ENCODE results near the gene RNF182. TPM values are rescaled to one million over a fixed set of nuclear protein-coding genes. Genes with fewer than 3 reads are reported as not detected.

Gene RNF182
- total RNA-seq, 4 donors from 2014 or later, result 1.3 to 4.5 (median 3.0) TPM

GRCh38 chr6:13989496-13990144 is 64.9 kb downstream of the RNF182 start:
- DNase-seq, result no peak
- intact Hi-C loops (cut with DNase I), result no loop called here
- 58 to 59% methylated on average over 7 of the region's 7 CpGs for whole genome bisulfite sequencing, 2 donors
- Histone ChIP-seq H3K4me3 (replicated peaks in 1 of 3) (no peak overlapping the region), H3K36me3 (no peaks in the 10 kb centered on the region), H3K4me1 (no peaks in the 10 kb centered on the region), H3K27ac (no peak overlapping the region), H3K9me3 (no peaks in the 10 kb centered on the region), H3K27me3 (no peaks in the 10 kb centered on the region)
- TF ChIP-seq POLR2A (IDR thresholded peaks at IDR 0.05) (no peak), CTCF (IDR thresholded peaks at IDR 0.05) (no peak)

- no peak for DNase-seq
- H3K27ac ChIP-seq, result no peak overlapping the region
These were observed 66.0 kb downstream of the RNF182 start for GRCh38 chr6:13990796-13991195.

DNA sequence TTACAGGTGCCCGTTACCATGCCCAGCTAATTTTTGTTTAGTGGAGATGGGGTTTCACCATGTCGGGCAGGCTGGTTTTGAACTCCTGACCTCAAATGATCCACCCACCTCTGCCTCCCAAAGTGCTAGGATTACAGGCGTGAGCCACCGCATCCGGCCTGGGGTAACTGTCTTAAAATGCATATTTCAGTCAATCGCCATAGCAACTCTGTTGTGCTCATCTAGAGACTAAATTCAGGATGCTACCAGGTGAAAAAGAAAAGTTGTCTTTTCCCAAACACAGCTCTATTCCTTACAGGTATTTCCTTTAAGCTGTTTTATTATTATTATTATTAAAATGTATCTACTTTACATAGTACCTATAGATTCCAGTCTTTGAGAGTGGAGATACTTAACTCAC is 66.6 kb downstream of the RNF182 start:
- H3K27ac ChIP-seq, result no peak overlapping the region
- WGBS, 2 donors, result 92% methylated on average over 6 of the region's 6 CpGs
- H3K4me1 ChIP-seq, result no peaks in the 10 kb centered on the region
- H3K27me3 ChIP-seq, result no peaks in the 10 kb centered on the region
- no peak overlapping the region for H3K4me3 ChIP-seq (replicated peaks in 1 of 3)
- no peaks in the 10 kb centered on the region for H3K9me3 ChIP-seq
- intact Hi-C loops (cut with DNase I), result no loop called here
- no peak for TF ChIP-seq POLR2A (IDR thresholded peaks at IDR 0.05)
- TF ChIP-seq CTCF (IDR thresholded peaks at IDR 0.05), result no peak
- no peaks in the 10 kb centered on the region for H3K36me3 ChIP-seq
- DNase-seq, result no peak

More at GRCh38 chr6:13990796-13991195, 66.0 kb downstream of the RNF182 start:
- H3K9me3 ChIP-seq, result no peaks in the 10 kb centered on the region
- no peaks in the 10 kb centered on the region for H3K36me3 ChIP-seq
- TF ChIP-seq CTCF (IDR thresholded peaks at IDR 0.05), result no peak
- no peak for TF ChIP-seq POLR2A (IDR thresholded peaks at IDR 0.05)
- intact Hi-C loops (cut with DNase I), result no loop called here
- no peak overlapping the region for H3K4me3 ChIP-seq (replicated peaks in 1 of 3)
- H3K4me1 ChIP-seq, result no peaks in the 10 kb centered on the region
- WGBS, 2 donors, result 89 to 91% methylated on average over 3 of the region's 3 CpGs
- no peaks in the 10 kb centered on the region for H3K27me3 ChIP-seq

GRCh38 chr6:13992417-13993055 is 67.8 kb downstream of the RNF182 start:
- H3K4me3 ChIP-seq (replicated peaks in 1 of 3), result no peak overlapping the region
- H3K9me3 ChIP-seq, result no peaks in the 10 kb centered on the region
- no peaks in the 10 kb centered on the region for H3K4me1 ChIP-seq
- TF ChIP-seq CTCF (IDR thresholded peaks at IDR 0.05), result no peak
- no peak for TF ChIP-seq POLR2A (IDR thresholded peaks at IDR 0.05)
- no peaks in the 10 kb centered on the region for H3K27me3 ChIP-seq
- intact Hi-C loops (cut with DNase I), result no loop called here
- H3K36me3 ChIP-seq, result no peaks in the 10 kb centered on the region
- no peak overlapping the region for H3K27ac ChIP-seq
- WGBS, 2 donors, result 86 to 95% methylated on average over 5 of the region's 5 CpGs
- DNase-seq, result no peak

DNA sequence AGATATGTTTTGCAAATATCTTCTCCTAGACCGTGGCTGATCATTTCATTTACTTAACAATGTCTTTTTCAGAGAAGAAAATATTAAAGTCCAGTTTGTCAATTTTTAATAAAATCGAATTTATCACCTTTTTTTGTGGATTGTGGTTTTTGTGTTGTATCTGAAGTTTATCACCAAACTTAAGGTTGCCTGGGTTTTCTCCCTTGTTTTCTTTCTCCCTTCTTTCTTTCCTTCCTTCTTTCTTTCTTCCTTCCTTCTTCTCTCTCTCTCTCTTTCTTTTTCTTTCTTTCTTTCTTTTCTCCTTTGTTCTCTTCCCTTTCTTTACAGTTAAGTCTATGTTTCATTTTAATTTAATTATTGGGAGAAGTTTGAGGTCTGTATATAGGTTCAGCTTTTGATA is 68.7 kb downstream of the RNF182 start:
- Histone ChIP-seq H3K36me3 (no peaks in the 10 kb centered on the region), H3K4me1 (no peaks in the 10 kb centered on the region), H3K27me3 (no peaks in the 10 kb centered on the region), H3K9me3 (no peaks in the 10 kb centered on the region), H3K4me3 (replicated peaks in 1 of 3) (no peak overlapping the region), H3K27ac (no peak overlapping the region)
- 64 to 65% methylated on average over 2 of the region's 2 CpGs for WGBS, 2 donors
- DNase-seq, result no peak
- intact Hi-C loops (cut with DNase I), result no loop called here
- TF ChIP-seq POLR2A (IDR thresholded peaks at IDR 0.05) (no peak), CTCF (IDR thresholded peaks at IDR 0.05) (no peak)

Data from thyroid gland (tissue), 4 donors.